Measurements from ENCODE around the gene CALML4. TPM values are rescaled to one million over a fixed set of nuclear protein-coding genes. Genes with fewer than 3 reads are reported as not detected.
"Not testable (repeated sequence)": the region's sequence is repeated elsewhere in the genome, so short reads cannot be mapped to it uniquely, and the experiment has no call there.

Gene CALML4
- total RNA-seq, 2 donors from 2014 or later = 1.6 to 7.7 TPM

- peaks cover 0 to 13% of the 10 kb centered on the region in 2 donors for H3K4me1 ChIP-seq (ENCODE audit: control insufficient read depth in 1 of 2, low read depth in 2 of 2)
- DNase-seq (ENCODE audit: low spot score) = no peak
- no peak for TF ChIP-seq CTCF (IDR thresholded peaks at IDR 0.05)
These were observed 9.1 kb upstream of the CALML4 start for GRCh38 chr15:68213991-68214837.

GRCh38 chr15:68213491-68213845 lies 8.3 kb upstream of the CALML4 start:
- not testable (repeated sequence) for H3K4me3 ChIP-seq

More at GRCh38 chr15:68213991-68214837, 9.1 kb upstream of the CALML4 start:
- Histone ChIP-seq H3K9me3 (no peaks in the 10 kb centered on the region), H3K27me3 (replicated peaks; ENCODE audit: insufficient read depth) (no peaks in the 10 kb centered on the region), H3K36me3 (no peaks in the 10 kb centered on the region), H3K4me3 (no peak overlapping the region), H3K27ac (no peak overlapping the region)
- ATAC-seq (ENCODE audit: insufficient number of reproducible peaks, low FRiP score, low read depth) = no peak

GRCh38 chr15:68211656-68212320 lies 6.7 kb upstream of the CALML4 start:
- Histone ChIP-seq H3K27ac (no peak overlapping the region), H3K27me3 (replicated peaks; ENCODE audit: insufficient read depth) (no peaks in the 10 kb centered on the region), H3K4me3 (no peak overlapping the region), H3K36me3 (no peaks in the 10 kb centered on the region), H3K9me3 (no peaks in the 10 kb centered on the region), H3K4me1 (ENCODE audit: control insufficient read depth in 1 of 2, low read depth in 2 of 2) (peaks cover 0 to 13% of the 10 kb centered on the region in 2 donors)
- ATAC-seq (ENCODE audit: insufficient number of reproducible peaks, low FRiP score, low read depth) (no peak), DNase-seq (ENCODE audit: low spot score) (no peak)
- TF ChIP-seq CTCF (IDR thresholded peaks at IDR 0.05) = no peak

More at GRCh38 chr15:68213491-68213845, 8.3 kb upstream of the CALML4 start:
- H3K9me3 ChIP-seq; ATAC-seq (ENCODE audit: insufficient number of reproducible peaks, low FRiP score, low read depth); DNase-seq (ENCODE audit: low spot score); H3K36me3 ChIP-seq; H3K27ac ChIP-seq; H3K27me3 ChIP-seq (replicated peaks; ENCODE audit: insufficient read depth): not testable (repeated sequence)
- peaks cover 0 to 13% of the 10 kb centered on the region in 2 donors for H3K4me1 ChIP-seq (ENCODE audit: control insufficient read depth in 1 of 2, low read depth in 2 of 2)

GRCh38 chr15:68210821-68211655 lies 5.9 kb upstream of the CALML4 start:
- no peaks in the 10 kb centered on the region for H3K27me3 ChIP-seq (replicated peaks; ENCODE audit: insufficient read depth)
- H3K4me1 ChIP-seq (ENCODE audit: control insufficient read depth in 1 of 2, low read depth in 2 of 2) = peaks cover 0 to 13% of the 10 kb centered on the region in 2 donors
- H3K36me3 ChIP-seq = no peaks in the 10 kb centered on the region
- TF ChIP-seq CTCF (IDR thresholded peaks at IDR 0.05) = peak; percentile 89
- ATAC-seq (ENCODE audit: insufficient number of reproducible peaks, low FRiP score, low read depth) = no peak
- H3K9me3 ChIP-seq = no peaks in the 10 kb centered on the region
- no peak overlapping the region for H3K27ac ChIP-seq
- peak overlapping the region; percentile 55 for H3K4me3 ChIP-seq
- no peak for DNase-seq (ENCODE audit: low spot score)

GRCh38 chr15:68210409-68210756 lies 5.3 kb upstream of the CALML4 start:
- H3K27ac ChIP-seq = no peak overlapping the region

More at GRCh38 chr15:68210409-68210756, 5.3 kb upstream of the CALML4 start:
- no peaks in the 10 kb centered on the region for H3K27me3 ChIP-seq (replicated peaks; ENCODE audit: insufficient read depth)
- ATAC-seq (ENCODE audit: insufficient number of reproducible peaks, low FRiP score, low read depth) = no peak
- no peaks in the 10 kb centered on the region for H3K36me3 ChIP-seq
- no peak for DNase-seq (ENCODE audit: low spot score)
- H3K4me1 ChIP-seq (ENCODE audit: control insufficient read depth in 1 of 2, low read depth in 2 of 2) = peaks cover 0 to 18% of the 10 kb centered on the region in 2 donors
- peak overlapping the region; percentile 55 for H3K4me3 ChIP-seq
- H3K9me3 ChIP-seq = no peaks in the 10 kb centered on the region
- no peak for TF ChIP-seq CTCF (IDR thresholded peaks at IDR 0.05)
